Lower leg skin (tissue), 4 donors: ENCODE data around the gene PON3. TPM values are rescaled to one million over a fixed set of nuclear protein-coding genes. Genes with fewer than 3 reads are reported as not detected.

Source experiments
- DNase-seq, 2 donors: peaks; one replicate each; pipeline ENCODE4 v3.0.0-alpha.2; 2019; ENCODE audit warnings: low spot score in 2 of 2
- H3K4me3 ChIP-seq: fragments of 200-600 bp; sonication (generic); 2 replicates; pipeline ENCODE4 v1.5.1; 2017; ENCODE audit warnings: mild to moderate bottlenecking, low read depth; ENCODE audit not compliant: poor library complexity, severe bottlenecking
- CTCF ChIP-seq, 3 donors: fragments of 450-650 bp; IDR thresholded peaks; one replicate each; pipeline ENCODE4 v1.5.1; 2016; ENCODE audit warnings: antibody characterized with exemption in 3 of 3, mild to moderate bottlenecking in 3 of 3, moderate library complexity in 2 of 3
- POLR2A ChIP-seq, 2 donors: fragments of 450-650 bp; IDR thresholded peaks; one replicate each; pipeline ENCODE4 v1.6.1; 2016 to 2017; ENCODE audit warnings: antibody characterized with exemption in 2 of 2, mild to moderate bottlenecking in 1 of 2, moderate library complexity in 1 of 2
- WGBS, 2 donors: methylation state at CpG; one replicate each; pipeline ENCODE4 v1.1.5; 2018; 5-methylcytosine and 5-hydroxymethylcytosine counted together
- intact Hi-C: fragments of 100-400 bp; cut with DNase I; formaldehyde crosslinking; loops from one replicate; pipeline ENCODE4 v1.15.0; 2023; ENCODE audit warnings: low total_unique reads
- total RNA-seq, 4 donors: library from RNA; depleted of rRNA; stranded (reverse); fragments of >200 nt; gene quantifications; one replicate each; pipeline ENCODE4 v1.1.0, GENCODE V29; 2016

The PON3 gene
- total RNA-seq, 4 donors from 2014 or later = 10.5 to 15.9 (median 13.9) TPM

- DNase-seq = no peak
- H3K4me3 ChIP-seq = no peak overlapping the region
- TF ChIP-seq POLR2A (IDR thresholded peaks at IDR 0.05) (no peak), CTCF (IDR thresholded peaks at IDR 0.05) (no peak)
- intact Hi-C loops = no loop called here
- 88 to 93% methylated on average over 13 to 17 of the region's 18 CpGs for WGBS, 2 donors
These were observed 19.4 kb downstream of the PON3 start for GRCh38 chr7:95376632-95377400.

- intact Hi-C loops = no loop called here
- no peak for TF ChIP-seq POLR2A (IDR thresholded peaks at IDR 0.05)
- no peak for TF ChIP-seq CTCF (IDR thresholded peaks at IDR 0.05)
- no peak overlapping the region for H3K4me3 ChIP-seq
- 55 to 71% methylated on average over 2 of the region's 2 CpGs for WGBS, 2 donors
- DNase-seq = no peak
These were observed 20.5 kb downstream of the PON3 start for GRCh38 chr7:95375591-95376257.

GRCh38 chr7:95373323-95373722 is 22.9 kb downstream of the PON3 start:
- no peak for DNase-seq
- TF ChIP-seq POLR2A (IDR thresholded peaks at IDR 0.05) (no peak), CTCF (IDR thresholded peaks at IDR 0.05) (no peak)
- 77 to 78% methylated on average over 4 of the region's 4 CpGs for WGBS, 2 donors
- intact Hi-C loops = no loop called here
- H3K4me3 ChIP-seq = no peak overlapping the region

DNA sequence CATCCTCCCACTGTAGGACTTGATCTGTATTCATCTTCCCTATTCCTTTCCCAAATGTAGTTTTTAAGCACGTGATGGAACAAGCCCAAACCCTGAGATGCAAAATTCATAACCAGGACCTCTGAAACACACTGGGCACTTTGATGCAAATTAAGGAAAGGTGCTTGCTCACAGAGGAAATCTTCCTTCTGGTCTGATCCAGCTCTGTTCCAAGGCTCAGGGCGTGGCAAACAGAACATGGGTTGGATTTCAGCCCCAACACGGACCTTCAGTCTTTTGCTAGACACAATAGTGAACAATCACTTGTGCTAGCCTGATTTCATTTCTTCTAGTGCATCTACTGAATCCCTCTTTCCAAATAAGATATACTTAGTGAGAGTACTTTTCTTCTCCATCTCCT is 27.9 kb downstream of the PON3 start:
- intact Hi-C loops = no loop called here
- H3K4me3 ChIP-seq = no peak overlapping the region
- DNase-seq = no peak
- TF ChIP-seq CTCF (IDR thresholded peaks at IDR 0.05) (no peak), POLR2A (IDR thresholded peaks at IDR 0.05) (no peak)
- WGBS, 2 donors = 68 to 74% methylated on average over 3 of the region's 3 CpGs

- no peak overlapping the region for H3K4me3 ChIP-seq
- DNase-seq = no peak
- 44 to 71% methylated on average over 1 of the region's 1 CpG for WGBS, 2 donors
- TF ChIP-seq POLR2A (IDR thresholded peaks at IDR 0.05) (no peak), CTCF (IDR thresholded peaks at IDR 0.05) (no peak)
- intact Hi-C loops = no loop called here
These were observed 28.6 kb downstream of the PON3 start for GRCh38 chr7:95367606-95368005.
